HepG2 (cell line): ENCODE results near the gene FRRS1. TPM values are rescaled to one million over a fixed set of nuclear protein-coding genes. Genes with fewer than 3 reads are reported as not detected.

Source experiments
- ATAC-seq: fragments of 200-7000 bp; cut with Tn5 transposase; 3 replicates; pipeline ENCODE4 v1.9.1; 2020; ENCODE audit warnings: mild to moderate bottlenecking, moderate library complexity
- BruUV-seq: library from RNA; stranded (reverse); fragments of 400-500 nt; replicated peaks from 2 replicates; lab custom pipeline; 2021; lab: Mats Ljungman, UMichigan
- CTCF ChIA-PET: fragments of 300-600 bp; formaldehyde crosslinking; extraction: SDS; loops from one replicate; lab custom pipeline; 2021; ENCODE audit warnings: low total read pairs, inconsistent platforms, low intra/inter-chr PET ratio; lab: Yijun Ruan, JAX
- POLR2A ChIA-PET: fragments of 350-600 bp; sonication (Branson Sonifier 250); formaldehyde crosslinking; loops from one replicate; lab custom pipeline; 2020; ENCODE audit warnings: antibody characterized with exemption, inconsistent platforms; lab: Yijun Ruan, JAX
- DNase-seq: peaks from one replicate; pipeline ENCODE4 v3.0.0-alpha.2; 2015; ENCODE audit warnings: low spot score
- FAIRE-seq: peaks from 3 replicates; lab custom pipeline; 2011; peaks lifted over from hg19 to GRCh38; lab: Jason Lieb, UNC
- H2AFZ ChIP-seq: one replicate; pipeline ENCODE4 v1.6.1; 2011; ENCODE audit warnings: low read length, inconsistent platforms
- H3K27ac ChIP-seq: fragments of 300-600 bp; 3 replicates; pipeline ENCODE4 v1.8.0; 2011; ENCODE audit warnings: mixed run types, mild to moderate bottlenecking, mixed read lengths, low read length, inconsistent platforms; ENCODE audit not compliant: insufficient read depth; ENCODE audit errors: extremely low read length
- H3K27me3 ChIP-seq, 2 experiments: fragments of 200-600 bp in 1 of 2; 2 replicates in 1 of 2; 3 replicates in 1 of 2; pipeline versions ENCODE4 v1.6.0 to v1.8.0; 2011; ENCODE audit warnings: low read length in 2 of 2, mild to moderate bottlenecking in 2 of 2, moderate library complexity in 2 of 2, inconsistent platforms in 1 of 2; ENCODE audit not compliant: insufficient read depth in 2 of 2, control insufficient read depth in 1 of 2
- H3K36me3 ChIP-seq, 2 experiments: fragments of 200-600 bp in 1 of 2; replicated peaks in 1 of 2; 2 replicates in 1 of 2; 3 replicates in 1 of 2; pipeline versions ENCODE4 v1.5.1 to v1.8.0; 2011; ENCODE audit warnings: low read length in 2 of 2, inconsistent platforms in 1 of 2; ENCODE audit not compliant: insufficient read depth in 2 of 2, control insufficient read depth in 1 of 2
- H3K4me1 ChIP-seq: 2 replicates; pipeline ENCODE4 v1.5.1; 2012; ENCODE audit warnings: low read length, inconsistent platforms; ENCODE audit not compliant: insufficient read depth
- H3K4me2 ChIP-seq: 2 replicates; pipeline ENCODE4 v1.6.0; 2011; ENCODE audit warnings: low read depth, low read length, inconsistent platforms
- H3K4me3 ChIP-seq, 3 experiments: fragments of 200-600 bp in 1 of 3; sonication (generic), shearing (Covaris generic) in 1 of 3; replicated peaks in 1 of 3; 2 replicates each; pipeline ENCODE4 v1.5.1; 2011 to 2016; ENCODE audit warnings: low read length in 3 of 3, inconsistent platforms in 2 of 3, low read depth in 2 of 3, mild to moderate bottlenecking in 2 of 3, control low read depth in 1 of 3, mixed read lengths in 1 of 3; ENCODE audit not compliant: insufficient read depth in 1 of 3
- H3K79me2 ChIP-seq: one replicate; pipeline ENCODE4 v1.6.1; 2011; ENCODE audit warnings: low read length, inconsistent platforms; ENCODE audit not compliant: insufficient read depth
- H3K9ac ChIP-seq: 2 replicates; pipeline ENCODE4 v1.6.0; 2011; ENCODE audit warnings: mild to moderate bottlenecking, low read depth, low read length, inconsistent platforms; ENCODE audit not compliant: insufficient read depth
- H3K9me3 ChIP-seq: 2 replicates; pipeline ENCODE4 v1.5.1; 2012; ENCODE audit warnings: mild to moderate bottlenecking, low read length
- H4K20me1 ChIP-seq: 2 replicates; pipeline ENCODE4 v1.6.0; 2011; ENCODE audit warnings: inconsistent platforms, mild to moderate bottlenecking, low read length, moderate library complexity; ENCODE audit not compliant: insufficient read depth
- CREM ChIP-seq, 2 experiments: sonication (generic) in 1 of 2; formaldehyde crosslinking in 1 of 2; IDR thresholded peaks; 2 replicates each; pipeline versions ENCODE4 v1.4.0 to v1.6.1; 2016 to 2020; ENCODE audit warnings: antibody characterized with exemption in 1 of 2, mild to moderate bottlenecking in 1 of 2, missing genetic modification reagents in 1 of 2
- FOXP4 ChIP-seq: sonication (generic); formaldehyde crosslinking; IDR thresholded peaks from 2 replicates; pipeline ENCODE4 v1.4.0; 2020; ENCODE audit warnings: missing genetic modification reagents
- MBD4 ChIP-seq: IDR thresholded peaks from 2 replicates; pipeline ENCODE4 v1.6.1; 2012; ENCODE audit warnings: low read length, inconsistent platforms, borderline replicate concordance
- NFATC3 ChIP-seq: sonication (generic); formaldehyde crosslinking; IDR thresholded peaks from 2 replicates; pipeline ENCODE4 v1.5.1; 2020; ENCODE audit warnings: mild to moderate bottlenecking, missing genetic modification reagents
- THAP8 ChIP-seq: sonication (generic); formaldehyde crosslinking; IDR thresholded peaks from 2 replicates; pipeline ENCODE4 v1.5.1; 2020; ENCODE audit warnings: missing genetic modification reagents, mild to moderate bottlenecking, borderline replicate concordance
- XBP1 ChIP-seq: sonication (generic); formaldehyde crosslinking; IDR thresholded peaks from 2 replicates; pipeline ENCODE4 v1.5.0; 2020; ENCODE audit warnings: missing genetic modification reagents
- ZEB1 ChIP-seq: IDR thresholded peaks from 2 replicates; pipeline ENCODE4 v1.6.1; 2012; ENCODE audit warnings: mild to moderate bottlenecking, low read depth, inconsistent platforms; ENCODE audit not compliant: insufficient replicate concordance
- ZNF281 ChIP-seq: sonication (generic); formaldehyde crosslinking; IDR thresholded peaks from 2 replicates; pipeline ENCODE4 v1.4.0; 2020; ENCODE audit warnings: missing genetic modification reagents, borderline replicate concordance
- ZNF33A ChIP-seq: sonication (generic); formaldehyde crosslinking; IDR thresholded peaks from 2 replicates; pipeline ENCODE4 v1.5.1; 2020; ENCODE audit warnings: missing genetic modification reagents, mild to moderate bottlenecking, moderate library complexity, borderline replicate concordance
- ZNF574 ChIP-seq: sonication (generic); formaldehyde crosslinking; IDR thresholded peaks from 2 replicates; pipeline ENCODE4 v1.4.0; 2020; ENCODE audit warnings: missing genetic modification reagents
- ZNF746 ChIP-seq: sonication (generic); formaldehyde crosslinking; IDR thresholded peaks from 2 replicates; pipeline ENCODE4 v1.8.0; 2022; ENCODE audit warnings: mild to moderate bottlenecking, missing genetic modification reagents
- ZNF841 ChIP-seq: sonication (generic); formaldehyde crosslinking; IDR thresholded peaks from 2 replicates; pipeline ENCODE4 v1.8.1; 2023; ENCODE audit warnings: missing genetic modification reagents, borderline replicate concordance
- whole genome bisulfite sequencing: methylation state at CpG from one replicate; pipeline ENCODE4 v1.1.6; 2017; ENCODE audit warnings: low lambda C conversion rate; 5-methylcytosine and 5-hydroxymethylcytosine counted together
- in situ Hi-C: cut with HindIII; loops from 2 replicates; pipeline ENCODE4 v1.10.0; 2017; ENCODE audit warnings: low pct_unique_long_range_greater_than_20kb; ENCODE audit not compliant: extremely low pct_ligation_motif_present
- intact Hi-C: fragments of 100-400 bp; cut with micrococcal nuclease; formaldehyde crosslinking; loops from one replicate; pipeline ENCODE4 v1.10.0; 2022; ENCODE audit not compliant: unreplicated experiment
- polyA plus RNA-seq, 8 experiments: library from polyadenylated mRNA; depleted of rRNA in 3 of 8; stranded (reverse) in 7 of 8; unstranded in 1 of 8; fragments of >200 nt; fragmentation: Illumina TruSeq in 4 of 8; extraction: Trizol in 4 of 8; gene quantifications; 2 replicates each; pipeline versions ENCODE4 v1.2.1 to v1.2.3, GENCODE V29; 2011 to 2016; ENCODE audit warnings: low read depth in 4 of 8, missing spikeins in 1 of 8, mixed read lengths in 1 of 8; ENCODE audit not compliant: insufficient read depth in 1 of 8
- total RNA-seq, 5 experiments: library from RNA; depleted of rRNA; stranded (reverse); fragments of >200 nt; fragmentation: Illumina TruSeq; extraction: Trizol; gene quantifications; 2 replicates each; pipeline ENCODE4 v1.2.3, GENCODE V29; 2016; ENCODE audit warnings: low read depth in 1 of 5

The FRRS1 gene
- total and polyA plus RNA-seq, 2 of the 13 experiments (the other 11 are each of a cell fraction or from before 2014, with no cell fraction given) = 22.6 to 23.4 TPM

- CTCF ChIA-PET = no interaction called here
- Histone ChIP-seq H3K36me3 (peaks cover 7 to 37% of the 10 kb centered on the region in 2 experiments), H4K20me1 (no peaks in the 10 kb centered on the region), H3K79me2 (peaks cover 12% of the 10 kb centered on the region), H3K9me3 (no peaks in the 10 kb centered on the region), H3K4me1 (peaks cover 33% of the 10 kb centered on the region), H3K27ac (no peak overlapping the region), H3K9ac (no peak overlapping the region), H2AFZ (no peak overlapping the region), H3K27me3 (no peaks in the 10 kb centered on the region), H3K4me2 (no peak overlapping the region), H3K4me3 (no peak overlapping the region)
- in situ Hi-C loops (no loop called here), intact Hi-C loops (no loop called here)
- FAIRE-seq (no peak), DNase-seq (no peak), ATAC-seq (no peak)
- no peak for TF ChIP-seq FOXP4 (CRISPR knock-in tag)
- no peak for TF ChIP-seq THAP8 (CRISPR knock-in tag)
- TF ChIP-seq ZNF281 = no peak
- no peak for TF ChIP-seq ZNF33A (CRISPR knock-in tag)
- TF ChIP-seq NFATC3 (CRISPR knock-in tag) = no peak
- TF ChIP-seq XBP1 (CRISPR knock-in tag) = no peak
- no peak for TF ChIP-seq MBD4
- TF ChIP-seq ZNF746 (CRISPR knock-in tag) = no peak
- TF ChIP-seq ZNF574 (CRISPR knock-in tag) = no peak
- TF ChIP-seq CREM (IDR thresholded peaks at IDR 0.05) = no peak
- no peak for TF ChIP-seq CREM (CRISPR knock-in tag; IDR thresholded peaks at IDR 0.05)
- no peak for TF ChIP-seq ZNF841 (CRISPR knock-in tag)
- no peak for TF ChIP-seq ZEB1
- BruUV-seq = no TSS peak
- 100% methylated on average over 1 of the region's 2 CpGs for WGBS
- POLR2A ChIA-PET = no interaction called here
Measured at GRCh38 chr1:99745684-99746083, 20.8 kb downstream of the FRRS1 start.
